Right ventricle myocardium superior (tissue), 1 donor: Measurements from ENCODE around the gene HDHD2. TPM values are rescaled to one million over a fixed set of nuclear protein-coding genes. Genes with fewer than 3 reads are reported as not detected.

ENCODE experiments used
- ATAC-seq: fragments of 200-7000 bp; cut with Tn5 transposase; one replicate; pipeline ENCODE4 v1.9.1; 2020; ENCODE audit warnings: mild to moderate bottlenecking; ENCODE audit not compliant: poor library complexity
- DNase-seq: peaks from one replicate; pipeline ENCODE4 v3.0.0-alpha.2; 2020
- intact Hi-C: fragments of 100-400 bp; cut with DNase I; formaldehyde crosslinking; loops from one replicate; pipeline ENCODE4 v1.11.2; 2022
- total RNA-seq: library from RNA; stranded (reverse); fragmentation: NEBNext Ultra II Directional; extraction: Animal tissue kit (Norgen Biotek cat#: 25700); gene quantifications from one replicate; pipeline ENCODE4 v1.2.1, GENCODE V29; 2021
- donor health status: DM: no; HTN: yes; CAD: no; lungs with severe emphysema.

HDHD2 gene
- total RNA-seq, 1 donor from 2014 or later = 30.7 TPM

DNA sequence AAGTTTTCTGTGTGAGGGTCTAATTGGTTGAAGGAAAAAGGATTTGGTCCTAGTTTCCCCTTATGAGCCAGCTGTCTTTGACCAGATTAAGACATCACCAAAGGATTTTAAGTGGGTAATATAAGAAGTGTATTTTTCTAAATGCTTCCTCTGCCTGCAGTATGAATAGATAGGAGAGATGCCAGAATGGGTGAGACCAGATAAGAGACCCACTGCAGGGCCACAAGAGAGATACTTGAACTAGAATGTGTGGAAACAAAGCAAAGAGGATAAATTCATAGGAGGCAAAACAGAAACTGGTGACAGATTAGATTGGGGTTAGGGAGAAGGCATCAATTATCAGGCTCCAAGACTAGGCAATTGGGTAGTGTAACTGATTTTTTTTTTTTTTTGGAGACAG is 1.1 kb upstream of the HDHD2 start:
- DNase-seq (no peak), ATAC-seq (no peak)
- intact Hi-C loops = no loop called here

DNA sequence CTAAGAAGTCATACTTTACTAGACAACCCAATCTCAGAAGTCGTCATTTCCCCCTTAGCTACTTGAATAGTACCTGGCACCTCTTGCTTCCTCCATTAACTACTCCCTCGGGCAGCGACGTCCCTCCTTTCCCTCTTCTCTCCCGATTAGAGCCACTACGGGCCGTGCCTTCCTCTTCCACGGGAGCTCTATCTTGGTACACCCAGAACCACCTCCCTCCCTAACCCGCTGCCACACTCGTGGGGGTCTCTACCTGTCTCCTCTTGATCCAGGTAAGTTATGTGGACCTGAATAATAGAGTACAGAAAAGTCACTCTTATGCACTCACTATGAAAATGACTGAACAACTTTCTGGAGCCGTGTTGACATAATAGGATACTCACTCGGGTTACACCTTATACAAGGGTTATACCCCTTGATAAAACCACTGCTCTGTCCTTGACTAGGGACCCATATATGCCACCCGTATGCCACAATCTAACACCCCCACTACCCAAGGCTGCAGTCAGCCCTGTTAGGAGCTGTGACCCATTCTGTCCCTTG is 595 bp upstream of the HDHD2 start:
- DNase-seq (no peak), ATAC-seq (peak; percentile 36)
- intact Hi-C loops = no loop called here

DNA sequence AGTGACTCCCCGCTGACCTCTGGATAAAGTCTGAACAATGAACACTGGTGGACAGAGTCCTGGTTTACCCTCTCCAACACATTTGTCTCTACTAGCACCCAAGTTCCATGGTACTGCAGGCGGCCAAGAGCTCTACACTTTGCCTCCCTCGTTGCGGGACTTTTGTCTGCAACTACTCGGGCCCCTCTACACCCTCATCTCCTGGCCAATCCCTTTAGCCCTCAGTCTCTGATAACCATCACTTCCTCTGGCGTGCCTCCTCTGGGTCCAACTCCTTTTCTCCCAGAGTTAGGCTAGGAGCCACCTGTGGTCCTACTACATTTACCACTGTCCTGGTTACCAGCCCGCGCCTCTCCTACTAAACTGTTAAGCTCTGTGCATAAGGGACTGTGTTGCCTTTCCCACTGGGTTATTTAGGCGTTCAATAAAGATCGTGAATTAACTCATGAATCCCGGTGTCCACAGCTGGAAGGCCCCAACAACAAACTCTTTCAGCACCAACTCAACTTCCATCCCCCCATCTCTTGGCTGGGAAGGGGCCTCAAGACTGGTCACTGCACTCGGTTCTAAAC is 757 bp downstream of the HDHD2 start:
- intact Hi-C loops = no loop called here
- ATAC-seq = no peak
- no peak for DNase-seq

DNA sequence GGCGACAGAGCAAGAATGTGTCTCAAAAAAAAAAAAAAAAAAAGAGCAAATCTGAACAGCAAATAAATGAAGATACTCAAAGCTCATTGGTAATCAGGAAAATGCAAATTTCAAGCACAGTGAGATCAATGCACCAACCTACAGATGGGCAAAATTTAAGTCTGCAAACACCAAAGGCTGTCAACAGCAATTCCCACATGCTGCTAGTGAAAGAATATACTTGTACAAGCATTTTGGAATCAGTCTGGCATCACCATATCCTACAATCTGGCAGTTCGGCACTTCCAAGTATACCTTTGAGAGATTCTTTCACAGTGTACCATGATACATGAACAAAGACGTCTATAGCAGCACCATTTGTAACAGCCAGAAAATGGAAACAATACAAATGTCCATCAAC is 4.1 kb downstream of the HDHD2 start:
- no peak for ATAC-seq
- no peak for DNase-seq
- intact Hi-C loops = no loop called here

DNA sequence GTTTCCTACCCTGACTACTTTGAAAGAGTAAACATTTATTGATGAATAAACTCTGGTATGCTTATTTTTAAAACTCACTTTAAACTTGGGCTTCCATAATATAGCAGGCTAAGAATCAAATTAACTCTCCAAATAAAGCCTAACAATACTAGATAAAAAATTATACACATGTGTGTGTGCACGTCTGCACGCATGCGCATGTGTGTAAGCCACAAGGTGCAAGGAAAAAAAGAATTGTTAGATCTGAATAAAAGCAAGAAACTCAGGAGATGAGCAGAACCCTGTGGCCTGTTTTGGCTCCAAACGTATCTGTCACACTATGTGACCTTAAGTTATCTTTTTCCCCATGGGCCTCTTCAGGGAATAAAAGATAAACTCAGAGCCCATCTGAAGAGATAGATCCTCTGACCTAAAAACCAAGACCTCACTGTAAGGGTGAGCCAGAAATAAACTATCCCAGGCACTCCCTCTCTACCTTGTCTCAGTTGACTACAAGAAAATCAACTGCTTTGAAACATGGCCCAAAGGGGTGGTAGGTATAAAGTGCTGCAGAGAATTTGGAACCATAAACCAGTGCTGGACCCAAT is 6.3 kb downstream of the HDHD2 start:
- no peak for DNase-seq
- peak; percentile 76 for ATAC-seq
- intact Hi-C loops = no loop called here

DNA sequence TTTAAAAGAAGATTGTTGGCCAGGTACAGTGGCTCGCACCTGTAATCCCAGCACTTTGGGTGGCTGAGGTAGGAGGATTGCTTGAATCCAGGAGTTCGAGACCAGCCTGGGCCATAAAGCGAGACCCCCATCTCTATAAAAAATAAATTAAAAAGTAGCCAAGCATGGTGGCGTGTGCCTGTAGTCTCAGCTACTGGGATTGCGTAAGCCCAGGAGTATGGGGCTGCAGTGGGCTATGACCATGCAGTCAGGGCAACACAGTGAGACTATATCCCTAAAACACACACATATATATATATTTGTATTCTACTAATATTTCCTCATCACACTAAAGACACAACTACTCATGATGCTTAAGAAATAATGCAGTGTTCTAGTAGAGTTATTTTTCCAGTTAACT is 7.1 kb downstream of the HDHD2 start:
- DNase-seq (no peak), ATAC-seq (no peak)
- intact Hi-C loops = no loop called here

DNA sequence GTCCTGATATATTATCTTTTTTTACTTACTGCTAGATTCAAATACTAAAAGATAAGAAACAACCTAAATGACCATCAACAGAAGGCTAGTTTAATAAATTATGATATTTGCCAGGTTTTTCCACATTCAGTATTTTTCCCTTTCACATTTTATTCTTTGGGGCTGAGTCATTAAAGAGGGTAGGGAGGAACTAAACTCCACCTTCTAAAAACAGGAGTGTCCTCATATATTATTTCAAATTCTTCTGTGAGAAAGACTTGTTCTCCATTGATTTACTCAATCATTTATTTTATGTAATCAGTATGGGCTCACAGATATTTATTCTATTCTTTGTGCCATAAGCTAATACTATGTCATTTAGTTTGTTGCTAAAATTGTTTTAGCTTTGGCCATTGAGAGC is 9.0 kb downstream of the HDHD2 start:
- intact Hi-C loops = no loop called here

DNA sequence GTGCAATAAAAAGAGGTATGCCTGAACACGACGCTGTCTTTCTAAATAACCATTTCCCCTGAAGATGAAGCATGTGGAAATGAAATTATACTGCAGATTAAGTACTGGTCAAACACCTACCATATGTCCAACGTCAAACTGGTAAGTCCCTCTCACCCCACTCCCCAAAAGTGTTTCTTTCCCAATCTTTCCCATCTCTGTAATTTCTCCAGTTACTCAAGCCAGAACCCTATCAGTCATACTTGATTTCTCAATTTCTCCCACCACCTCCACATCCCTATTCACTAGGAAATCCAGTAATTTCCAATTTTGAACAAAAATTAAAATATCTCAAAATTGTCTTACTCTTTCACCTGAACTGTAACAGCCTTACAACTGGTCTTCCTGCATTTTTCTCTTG is 29.2 kb downstream of the HDHD2 start:
- ATAC-seq (no peak), DNase-seq (no peak)
- intact Hi-C loops = no loop called here

More for the DNA sequence above, 9.0 kb downstream of the HDHD2 start:
- ATAC-seq (no peak), DNase-seq (no peak)

DNA sequence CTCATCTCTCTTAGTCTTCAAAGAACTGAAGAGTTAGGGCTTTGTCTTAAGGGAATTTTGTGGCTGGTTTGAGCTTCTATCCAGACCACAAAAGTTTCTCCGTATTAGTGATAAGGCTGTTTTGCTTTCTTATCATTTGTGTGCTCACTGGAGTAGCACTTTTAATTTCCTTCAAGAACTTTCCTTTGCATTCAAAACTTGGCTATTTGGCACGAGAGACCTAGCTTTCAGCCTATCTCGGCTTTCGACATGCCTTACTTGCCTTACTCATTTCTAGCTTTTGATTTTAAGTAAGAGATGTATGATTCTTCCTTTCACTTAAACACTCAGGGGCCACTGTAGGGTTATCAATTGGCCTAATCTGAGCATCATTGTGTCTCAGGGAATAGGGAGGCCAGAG is 29.9 kb downstream of the HDHD2 start:
- DNase-seq (no peak), ATAC-seq (no peak)
- intact Hi-C loops = no loop called here

DNA sequence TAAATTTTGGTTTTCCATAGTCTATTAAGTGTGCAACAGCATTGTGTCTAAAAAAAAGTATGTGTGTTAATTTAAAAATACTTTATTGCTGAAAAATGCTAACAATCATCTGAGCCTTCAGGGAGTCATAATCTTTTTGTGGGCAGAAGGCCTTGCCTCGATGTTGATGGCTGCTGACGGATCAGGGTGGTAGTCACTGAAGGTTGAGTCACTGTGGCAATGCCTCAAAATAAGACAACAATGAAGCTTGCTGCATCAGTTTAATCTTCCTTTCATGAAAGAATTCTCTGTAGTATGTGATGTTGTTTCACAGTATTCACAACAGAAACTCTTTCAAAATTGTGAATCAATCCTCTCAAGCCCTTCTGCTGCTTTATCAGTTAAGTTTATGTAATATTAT is 31.3 kb downstream of the HDHD2 start:
- DNase-seq (no peak), ATAC-seq (no peak)
- intact Hi-C loops = no loop called here

DNA sequence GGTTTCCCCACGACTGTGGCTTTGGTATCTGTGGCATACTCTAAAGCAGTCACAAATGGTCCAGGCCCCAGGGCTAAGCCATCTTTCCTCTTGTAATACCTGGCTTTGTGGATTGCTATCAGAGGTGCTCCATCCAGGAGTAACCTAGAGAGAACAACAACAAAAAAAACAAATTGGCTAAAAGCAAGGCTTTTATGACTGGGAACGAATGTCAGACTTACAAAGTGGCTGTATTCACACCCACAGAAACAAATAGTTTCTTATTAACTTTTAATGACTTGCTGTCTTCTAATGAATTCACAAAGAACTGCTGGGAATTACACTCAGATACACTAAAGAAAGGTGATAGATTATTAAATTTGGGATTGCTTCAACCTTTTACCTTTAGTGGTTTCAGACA is 35.1 kb downstream of the HDHD2 start:
- intact Hi-C loops = no loop called here
- ATAC-seq (no peak), DNase-seq (no peak)

DNA sequence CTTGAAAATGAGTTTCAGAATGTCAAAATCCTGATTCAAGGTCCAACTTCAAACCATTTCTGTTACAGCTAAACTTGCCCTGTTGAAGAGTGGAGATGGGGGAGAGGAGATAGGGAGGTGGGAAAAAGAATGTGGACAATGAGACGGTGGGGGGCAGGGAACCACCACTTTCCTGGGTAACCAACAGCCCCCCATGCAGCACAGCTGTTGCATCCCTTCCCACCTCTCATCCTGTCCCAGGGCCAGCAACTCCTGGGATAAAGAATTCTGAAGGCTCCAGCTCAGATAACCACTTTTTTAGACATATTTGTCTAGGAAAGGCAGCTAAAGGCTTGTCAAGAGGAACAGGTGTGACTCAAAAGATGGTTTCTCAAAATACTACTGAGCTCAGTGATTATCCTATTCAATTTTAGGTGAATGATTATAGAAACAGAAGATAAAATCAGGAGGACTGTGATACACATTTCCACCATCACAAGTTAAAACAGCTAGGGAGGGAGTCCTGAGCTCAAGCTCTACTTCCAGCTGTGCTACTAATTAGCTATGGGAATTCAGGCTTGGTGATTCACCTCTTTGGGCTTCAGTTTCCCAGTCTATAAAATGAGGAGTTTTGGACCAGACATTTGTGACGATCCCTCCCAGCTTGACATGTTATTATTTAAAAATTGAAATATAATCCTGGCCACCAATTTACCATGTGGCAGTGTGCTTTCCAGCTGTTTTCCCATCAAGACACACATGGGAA is 36.3 kb downstream of the HDHD2 start:
- ATAC-seq (no peak), DNase-seq (peak; percentile 17)
- intact Hi-C loops = no loop called here

DNA sequence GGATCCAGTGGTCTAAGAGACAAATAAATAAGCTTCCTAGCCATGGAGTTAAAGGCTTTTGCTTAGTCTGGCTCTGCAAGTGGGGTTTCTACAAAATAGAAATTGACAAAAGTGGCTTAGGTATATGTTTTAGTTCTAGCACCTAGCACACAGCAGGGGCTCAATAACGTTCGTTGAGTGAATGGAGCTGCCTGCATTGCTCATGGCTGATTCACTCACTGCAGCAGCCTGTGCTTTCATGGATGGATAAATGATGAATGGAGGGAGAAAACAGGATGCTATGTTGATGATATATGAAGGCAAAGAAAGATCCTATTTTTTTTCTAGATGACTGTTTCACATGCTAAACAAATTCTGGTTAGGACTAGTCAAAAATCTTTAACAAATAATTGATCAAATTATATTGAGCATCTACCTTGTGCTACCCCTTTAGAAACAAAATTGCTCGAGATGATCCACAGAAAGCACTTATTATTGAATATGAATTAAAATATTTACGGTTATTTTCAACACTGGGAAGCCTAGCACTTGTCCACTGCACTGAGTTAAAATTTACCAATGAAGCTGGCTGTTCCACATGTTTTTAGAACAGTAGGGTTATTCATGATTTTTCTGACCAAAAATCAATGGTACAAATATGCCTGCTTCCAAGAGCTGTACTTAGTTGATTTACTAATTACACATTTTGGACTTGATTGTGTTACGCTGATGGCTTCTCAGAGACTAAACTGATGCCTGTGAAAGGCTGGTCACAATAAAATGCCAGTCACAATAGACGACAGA is 39.6 kb downstream of the HDHD2 start:
- DNase-seq (no peak), ATAC-seq (no peak)
- intact Hi-C loops = no loop called here

DNA sequence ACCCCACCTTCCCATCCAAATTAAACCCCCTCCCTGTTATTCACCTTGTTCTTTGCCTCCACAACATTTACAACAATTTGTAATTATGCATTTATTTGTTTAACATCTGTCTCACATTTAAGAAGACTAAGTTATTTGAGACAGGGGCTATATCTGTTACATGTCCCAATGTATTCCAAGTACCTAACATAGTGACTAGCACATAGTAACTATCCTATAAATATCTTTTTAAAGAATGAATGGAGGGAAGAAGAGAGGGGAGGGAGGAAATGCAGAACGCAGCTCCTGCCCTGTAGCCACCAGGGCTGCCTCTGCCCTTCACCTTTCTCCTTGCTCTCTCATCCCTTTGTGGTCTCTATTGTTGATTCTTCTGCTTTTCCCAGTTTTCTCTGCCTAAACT is 40.6 kb downstream of the HDHD2 start:
- no peak for ATAC-seq
- intact Hi-C loops = no loop called here
- no peak for DNase-seq

DNA sequence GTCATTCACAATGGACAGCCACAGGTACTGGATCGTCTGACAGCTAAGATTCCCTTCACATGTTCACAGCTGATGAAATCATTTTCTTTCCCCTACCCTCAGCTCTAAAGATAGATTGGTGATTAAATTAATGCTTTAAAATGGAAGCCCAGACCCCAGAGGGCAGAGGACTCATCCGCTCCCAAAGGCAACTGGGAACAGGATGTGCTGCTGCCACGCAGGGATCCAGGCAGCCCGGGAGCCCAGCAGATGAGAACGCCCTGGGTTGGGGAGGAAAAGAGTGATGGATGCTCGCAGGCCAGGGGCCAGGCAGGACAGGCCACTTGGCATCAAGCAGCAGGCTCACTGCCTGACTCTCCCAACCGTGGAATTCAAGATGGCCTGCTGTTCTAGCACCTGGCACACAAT is 41.3 kb downstream of the HDHD2 start:
- ATAC-seq = no peak
- DNase-seq = no peak
- intact Hi-C loops = no loop called here

DNA sequence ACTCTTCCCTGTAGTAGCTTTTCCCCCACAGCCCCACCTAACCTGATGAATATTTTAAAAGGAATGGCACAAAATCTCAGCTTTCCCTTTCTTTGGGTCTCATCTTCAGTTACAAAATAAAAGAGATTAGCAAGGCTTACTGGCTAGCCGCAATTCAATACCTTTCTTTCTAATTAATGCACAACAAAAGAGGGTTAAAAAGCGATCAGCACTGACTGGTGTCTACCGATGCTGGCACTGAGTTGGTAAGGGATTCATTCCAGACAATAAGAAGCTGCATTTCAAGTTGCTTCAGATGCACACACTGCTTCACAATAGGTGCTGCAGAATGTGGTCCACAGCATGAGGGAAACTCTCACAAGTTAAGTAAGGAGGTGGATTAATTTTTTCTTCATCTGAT is 41.9 kb downstream of the HDHD2 start:
- ATAC-seq (no peak), DNase-seq (no peak)
- intact Hi-C loops = no loop called here

DNA sequence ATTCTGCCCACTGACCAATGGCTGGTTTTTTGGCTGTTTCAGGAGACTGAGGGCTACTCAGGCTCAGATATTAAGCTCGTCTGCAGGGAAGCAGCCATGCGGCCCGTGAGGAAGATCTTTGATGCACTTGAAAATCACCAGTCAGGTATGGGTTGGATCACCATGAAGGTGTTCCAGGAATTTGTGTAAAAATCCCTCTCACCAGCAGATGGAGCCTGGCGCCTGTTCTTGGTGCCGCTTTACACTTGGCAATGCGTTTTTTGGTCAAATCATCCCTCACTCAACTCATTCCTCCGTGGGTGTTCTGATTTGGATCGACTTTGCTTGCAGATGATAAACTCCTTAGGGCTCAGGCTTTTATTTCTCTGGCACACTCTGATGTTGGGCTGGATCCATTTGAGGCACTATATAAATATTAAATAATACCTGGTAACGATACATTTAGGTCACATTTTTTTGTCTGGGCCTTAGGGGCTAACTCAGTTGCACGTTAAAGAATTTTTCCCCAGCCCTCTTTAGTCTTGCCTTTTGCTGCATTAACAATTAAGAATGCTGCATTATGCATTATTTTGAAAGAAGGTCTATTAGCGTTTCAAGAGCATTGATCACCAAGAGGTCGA is 50.0 kb downstream of the HDHD2 start:
- no peak for DNase-seq
- peak; percentile 76 for ATAC-seq
- intact Hi-C loops = loop anchor here (5.0 kb wide), 1 partner anchor 102 kb away; no protein-coding TSS in a partner anchor

DNA sequence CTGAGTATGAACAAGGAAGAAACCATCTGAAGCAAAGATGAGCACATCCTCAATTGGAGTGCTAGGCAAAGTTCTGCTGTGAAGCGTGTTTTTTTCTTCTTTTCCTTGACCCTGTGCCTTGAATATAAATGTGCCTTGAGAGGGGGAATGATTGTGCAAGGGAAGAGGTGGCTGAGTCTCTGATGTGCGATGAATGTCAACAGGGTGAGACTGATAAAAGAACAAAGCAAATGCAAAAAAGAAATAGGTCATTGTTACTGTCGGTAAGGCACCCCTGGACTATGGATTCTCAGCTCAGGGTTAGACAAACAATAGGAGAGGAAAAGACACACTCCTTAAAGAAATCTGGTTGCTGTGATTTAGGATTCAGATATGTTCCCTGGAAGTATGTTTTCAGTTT is 54.5 kb downstream of the HDHD2 start:
- intact Hi-C loops = no loop called here
- no peak for DNase-seq
- ATAC-seq = no peak

DNA sequence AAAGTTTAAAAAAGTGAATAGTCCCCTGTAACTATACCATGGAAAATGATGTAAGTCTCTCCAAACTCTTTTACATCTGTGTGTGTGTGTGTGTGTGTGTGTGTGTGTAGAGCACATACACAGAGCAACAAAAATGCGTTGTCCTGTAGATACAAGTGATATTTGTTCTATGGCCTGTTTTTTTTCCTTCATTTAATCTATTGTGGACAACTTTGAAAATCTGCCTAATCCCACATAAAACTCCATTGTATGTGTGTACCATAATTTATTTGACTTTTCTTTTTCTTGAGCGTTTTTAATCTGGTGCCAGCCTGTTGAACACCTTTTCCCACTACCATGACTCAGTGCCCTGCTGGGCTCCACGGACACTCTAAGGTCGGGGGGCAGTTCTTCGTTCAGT is 62.6 kb downstream of the HDHD2 start:
- ATAC-seq (no peak), DNase-seq (no peak)
- intact Hi-C loops = no loop called here
